HEK293 (cell line): Measurements from ENCODE around the gene PRPF6.

ENCODE experiments used
- SETDB1 ChIP-seq: IDR thresholded peaks from one replicate; pipeline ENCODE4 v1.6.1; 2017; ENCODE audit warnings: mild to moderate bottlenecking, low read length, moderate library complexity, mixed read lengths; ENCODE audit not compliant: insufficient read length
- YY1 ChIP-seq: fragments of 450-650 bp; formaldehyde crosslinking; IDR thresholded peaks from 2 replicates; pipeline ENCODE4 v1.5.1; 2018; ENCODE audit warnings: missing biosample characterization, missing genetic modification characterization
- ZFP37 ChIP-seq: fragments of 450-650 bp; formaldehyde crosslinking; IDR thresholded peaks from 2 replicates; pipeline ENCODE4 v1.5.1; 2016; ENCODE audit warnings: missing biosample characterization, missing genetic modification characterization
- ZFP69B ChIP-seq: fragments of 450-650 bp; formaldehyde crosslinking; IDR thresholded peaks from 2 replicates; pipeline ENCODE4 v1.5.1; 2016; ENCODE audit warnings: missing biosample characterization, missing genetic modification characterization
- ZNF24 ChIP-seq: fragments of 450-650 bp; formaldehyde crosslinking; IDR thresholded peaks from 2 replicates; pipeline ENCODE4 v1.5.1; 2016; ENCODE audit warnings: missing biosample characterization, missing genetic modification characterization
- ZNF514 ChIP-seq: fragments of 450-650 bp; formaldehyde crosslinking; IDR thresholded peaks from 2 replicates; pipeline ENCODE4 v1.5.1; 2016; ENCODE audit warnings: missing biosample characterization, missing genetic modification characterization
- ZNF561 ChIP-seq: fragments of 450-650 bp; IDR thresholded peaks from 2 replicates; pipeline ENCODE4 v1.5.1; 2018; ENCODE audit warnings: missing biosample characterization, missing genetic modification characterization, borderline replicate concordance
- ZNF596 ChIP-seq: fragments of 450-650 bp; IDR thresholded peaks from 2 replicates; pipeline ENCODE4 v1.5.0; 2018; ENCODE audit warnings: missing biosample characterization, mild to moderate bottlenecking, missing genetic modification characterization, moderate library complexity
- ZNF623 ChIP-seq: fragments of 450-650 bp; formaldehyde crosslinking; IDR thresholded peaks from 2 replicates; pipeline ENCODE4 v1.5.1; 2016; ENCODE audit warnings: missing biosample characterization, missing genetic modification characterization
- ZNF747 ChIP-seq: fragments of 450-650 bp; formaldehyde crosslinking; IDR thresholded peaks from 2 replicates; pipeline ENCODE4 v1.5.1; 2016; ENCODE audit warnings: missing biosample characterization, missing genetic modification characterization
- TF ChIP-seq, protein P1 (sequence below): fragments of 450-650 bp; formaldehyde crosslinking; IDR thresholded peaks from 2 replicates; pipeline ENCODE4 v1.5.1; 2016; ENCODE audit warnings: missing biosample characterization, missing genetic modification characterization

DNA sequence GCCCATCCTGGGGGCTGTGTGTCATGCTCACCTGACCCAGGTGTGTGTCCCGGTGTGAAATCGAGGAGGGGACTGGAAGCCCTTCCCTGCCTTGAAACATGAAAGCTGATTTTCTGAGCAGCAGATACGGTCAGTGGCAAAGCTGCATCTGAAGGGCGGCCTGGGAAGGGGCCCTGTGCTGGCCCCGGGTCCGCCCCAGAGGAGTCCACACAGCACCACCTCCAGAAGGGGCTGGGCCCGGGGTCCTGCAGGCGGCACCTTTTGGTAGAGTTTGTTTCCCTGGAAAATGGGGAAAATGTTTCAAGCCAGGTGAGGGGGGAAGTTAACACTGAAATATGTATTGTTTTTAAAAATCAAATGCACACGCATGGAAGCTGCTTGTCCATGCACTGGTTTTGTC lies 45.5 kb upstream of the PRPF6 start:
- no peak for TF ChIP-seq ZNF747
- TF ChIP-seq ZNF623 (tag by site-specific recombination), result no peak
- no peak for TF ChIP-seq ZNF24 (tag by site-specific recombination)
- no peak for TF ChIP-seq ZNF514 (tag by site-specific recombination)
- no peak for TF ChIP-seq ZNF596 (tag by site-specific recombination)
- no peak for TF ChIP-seq YY1 (tag by site-specific recombination)
- no peak for TF ChIP-seq SETDB1
- TF ChIP-seq, protein P1, sequence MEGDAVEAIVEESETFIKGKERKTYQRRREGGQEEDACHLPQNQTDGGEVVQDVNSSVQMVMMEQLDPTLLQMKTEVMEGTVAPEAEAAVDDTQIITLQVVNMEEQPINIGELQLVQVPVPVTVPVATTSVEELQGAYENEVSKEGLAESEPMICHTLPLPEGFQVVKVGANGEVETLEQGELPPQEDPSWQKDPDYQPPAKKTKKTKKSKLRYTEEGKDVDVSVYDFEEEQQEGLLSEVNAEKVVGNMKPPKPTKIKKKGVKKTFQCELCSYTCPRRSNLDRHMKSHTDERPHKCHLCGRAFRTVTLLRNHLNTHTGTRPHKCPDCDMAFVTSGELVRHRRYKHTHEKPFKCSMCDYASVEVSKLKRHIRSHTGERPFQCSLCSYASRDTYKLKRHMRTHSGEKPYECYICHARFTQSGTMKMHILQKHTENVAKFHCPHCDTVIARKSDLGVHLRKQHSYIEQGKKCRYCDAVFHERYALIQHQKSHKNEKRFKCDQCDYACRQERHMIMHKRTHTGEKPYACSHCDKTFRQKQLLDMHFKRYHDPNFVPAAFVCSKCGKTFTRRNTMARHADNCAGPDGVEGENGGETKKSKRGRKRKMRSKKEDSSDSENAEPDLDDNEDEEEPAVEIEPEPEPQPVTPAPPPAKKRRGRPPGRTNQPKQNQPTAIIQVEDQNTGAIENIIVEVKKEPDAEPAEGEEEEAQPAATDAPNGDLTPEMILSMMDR (tag by site-specific recombination), result no peak
- no peak for TF ChIP-seq ZFP69B (tag by site-specific recombination)
- TF ChIP-seq ZFP37 (tag by site-specific recombination), result no peak
- no peak for TF ChIP-seq ZNF561 (tag by site-specific recombination)
